NCI-H146 treated with DMSO at 0.1 percent for 48 hours (cell line): ENCODE data around the gene EFNA5.
"Not testable (repeated sequence)": the region's sequence is repeated elsewhere in the genome, so short reads cannot be mapped to it uniquely, and the experiment has no call there.

Experiments used
- DNase-seq: peaks from one replicate; lab custom pipeline; 2025; ENCODE audit not compliant: unreplicated experiment; lab: John Stamatoyannopoulos, UW

The EFNA5 gene

GRCh38 chr5:107437154-107437553, 233.6 kb downstream of the EFNA5 start:
- DNase-seq = no peak

GRCh38 chr5:107436201-107436600, 234.5 kb downstream of the EFNA5 start:
- DNase-seq = no peak

DNA sequence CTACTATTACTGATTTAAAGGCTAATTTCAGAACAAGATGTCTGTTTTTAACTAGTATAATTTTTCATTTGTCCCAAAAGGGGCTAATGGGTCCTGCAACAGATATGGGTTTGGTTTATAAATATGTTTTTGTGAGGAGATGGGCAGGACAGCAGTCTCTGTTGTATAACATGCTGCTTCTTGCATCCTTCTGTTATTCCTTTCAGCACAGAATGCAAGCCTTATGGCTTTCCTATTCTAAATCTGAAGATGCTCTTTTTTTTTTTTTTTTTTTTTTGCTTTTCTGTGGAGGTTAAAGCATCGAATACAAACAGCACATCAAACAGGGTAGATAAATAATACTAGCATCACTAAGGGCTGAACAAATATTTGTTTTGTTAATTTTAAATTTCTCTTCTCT, 235.7 kb downstream of the EFNA5 start:
- DNase-seq = no peak

GRCh38 chr5:107433646-107434045, 237.1 kb downstream of the EFNA5 start:
- DNase-seq = not testable (repeated sequence)

GRCh38 chr5:107431998-107432397, 238.7 kb downstream of the EFNA5 start:
- DNase-seq = no peak

- DNase-seq = no peak
These were observed 239.2 kb downstream of the EFNA5 start for GRCh38 chr5:107431536-107431935.

DNA sequence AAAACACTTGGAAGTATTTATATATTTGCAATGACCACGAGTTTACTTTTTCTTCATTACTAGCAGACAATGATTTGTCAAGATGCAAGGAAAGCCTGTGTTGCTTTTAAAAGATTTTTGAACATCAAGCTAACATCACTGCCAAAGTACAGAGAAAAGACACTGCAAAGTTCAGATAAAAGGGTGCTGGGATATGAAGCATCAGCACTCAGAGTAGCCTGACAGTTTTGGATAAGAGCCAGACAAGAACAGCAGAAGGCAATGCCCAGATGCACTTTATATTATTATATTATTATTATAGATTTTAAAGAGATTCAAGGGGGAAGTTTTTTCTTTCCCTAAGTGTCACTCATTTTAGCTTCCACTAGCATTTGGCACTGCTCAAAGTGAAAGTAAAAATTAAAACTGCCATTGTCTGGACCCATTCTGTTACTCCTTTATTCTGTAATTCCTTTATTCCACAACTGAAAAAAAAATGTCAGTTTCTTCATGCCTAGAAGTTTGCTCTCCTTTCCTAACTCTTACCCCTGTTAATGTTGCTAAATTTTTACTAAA, 240.6 kb downstream of the EFNA5 start:
- no peak for DNase-seq

- DNase-seq = no peak
These were observed 242.4 kb downstream of the EFNA5 start for GRCh38 chr5:107428303-107428813.

GRCh38 chr5:107426872-107427271, 243.9 kb downstream of the EFNA5 start:
- no peak for DNase-seq

GRCh38 chr5:107426209-107426608, 244.5 kb downstream of the EFNA5 start:
- no peak for DNase-seq

GRCh38 chr5:107425541-107426031, 245.2 kb downstream of the EFNA5 start:
- no peak for DNase-seq

DNA sequence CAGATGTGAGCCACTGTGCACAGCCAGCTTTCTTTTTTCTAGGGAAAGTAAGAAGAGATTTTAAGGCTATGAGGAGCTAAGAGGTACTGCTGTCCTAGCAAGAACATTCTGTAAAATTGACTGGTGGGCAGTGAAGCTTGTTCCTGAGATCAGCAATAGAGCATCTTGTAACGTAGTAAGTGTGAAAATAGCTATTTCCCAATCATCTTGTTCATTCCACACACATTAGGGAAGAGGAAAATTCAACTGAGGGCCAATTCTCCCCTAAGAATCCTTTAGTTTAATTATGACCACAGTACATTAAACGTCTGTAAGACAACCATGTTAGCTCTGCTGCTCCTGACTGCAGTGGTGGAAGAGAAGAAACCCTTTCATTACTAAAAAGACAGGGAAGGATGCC, 246.2 kb downstream of the EFNA5 start:
- no peak for DNase-seq

DNA sequence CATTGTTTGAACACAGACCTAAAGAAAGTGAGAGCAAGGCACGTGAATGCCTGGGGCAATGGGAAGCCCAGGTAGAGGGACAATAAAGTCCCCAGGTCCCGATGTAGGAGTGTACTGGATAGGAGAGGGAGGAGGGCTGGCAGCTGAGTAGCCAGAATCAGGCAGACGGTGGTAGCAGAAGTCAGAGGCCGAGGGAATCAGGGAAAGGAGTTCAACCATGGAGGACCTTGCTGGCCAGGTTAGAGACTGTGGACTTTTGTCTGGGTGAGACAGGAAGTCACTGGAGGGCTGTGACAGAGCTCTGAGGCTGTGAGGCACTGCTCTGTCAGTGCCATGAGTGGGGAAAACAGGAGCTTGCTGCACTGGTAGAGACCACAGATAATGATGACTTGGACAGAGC, 248.2 kb downstream of the EFNA5 start:
- peak; percentile 39 for DNase-seq

DNA sequence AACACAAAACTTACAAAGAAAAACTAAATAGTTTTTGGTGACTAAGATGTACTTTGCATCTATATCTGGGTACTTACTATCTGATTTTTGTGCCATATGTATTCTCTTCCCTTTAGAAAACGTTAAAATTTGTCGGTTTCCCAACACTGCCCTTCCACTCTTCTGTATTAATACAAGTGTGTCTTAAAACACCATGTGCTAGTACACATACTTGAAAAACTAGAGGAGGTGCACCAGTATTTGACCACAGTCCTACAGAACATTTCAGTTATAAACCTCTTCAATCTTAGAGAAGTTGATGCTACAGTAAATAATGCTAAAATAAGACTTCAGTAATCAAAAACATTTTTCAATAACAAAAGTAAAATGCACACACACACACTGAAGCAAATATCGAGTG, 251.2 kb downstream of the EFNA5 start:
- no peak for DNase-seq

- no peak for DNase-seq
These were observed 251.8 kb downstream of the EFNA5 start for GRCh38 chr5:107418902-107419301.

- DNase-seq = no peak
These were observed 252.7 kb downstream of the EFNA5 start for GRCh38 chr5:107418071-107418470.

- DNase-seq = no peak
These were observed 255.0 kb downstream of the EFNA5 start for GRCh38 chr5:107415762-107416161.

GRCh38 chr5:107414802-107415201, 255.9 kb downstream of the EFNA5 start:
- no peak for DNase-seq

- no peak for DNase-seq
These were observed 257.0 kb downstream of the EFNA5 start for GRCh38 chr5:107413754-107414153.

DNA sequence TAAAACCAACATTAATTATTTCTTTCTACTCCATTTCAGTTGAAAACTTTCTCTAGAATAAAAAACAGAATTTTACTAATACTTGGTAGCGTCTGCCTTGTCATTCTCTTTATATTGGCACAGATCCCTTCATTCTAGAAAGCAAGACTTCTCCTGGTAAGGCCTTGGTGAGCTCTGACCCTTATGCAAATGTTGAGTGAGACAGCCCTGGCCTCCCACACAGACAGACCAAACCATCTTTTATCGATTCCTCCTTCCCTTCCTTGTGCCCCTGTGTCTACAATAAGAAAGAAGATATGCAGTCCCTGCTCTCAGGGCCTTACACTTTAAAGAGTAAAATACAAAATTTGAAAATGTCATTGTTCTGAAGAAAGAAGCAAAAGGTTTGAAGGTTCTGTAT, 262.2 kb downstream of the EFNA5 start:
- DNase-seq = no peak

- DNase-seq = no peak
These were observed 262.9 kb downstream of the EFNA5 start for GRCh38 chr5:107407713-107408298.

DNA sequence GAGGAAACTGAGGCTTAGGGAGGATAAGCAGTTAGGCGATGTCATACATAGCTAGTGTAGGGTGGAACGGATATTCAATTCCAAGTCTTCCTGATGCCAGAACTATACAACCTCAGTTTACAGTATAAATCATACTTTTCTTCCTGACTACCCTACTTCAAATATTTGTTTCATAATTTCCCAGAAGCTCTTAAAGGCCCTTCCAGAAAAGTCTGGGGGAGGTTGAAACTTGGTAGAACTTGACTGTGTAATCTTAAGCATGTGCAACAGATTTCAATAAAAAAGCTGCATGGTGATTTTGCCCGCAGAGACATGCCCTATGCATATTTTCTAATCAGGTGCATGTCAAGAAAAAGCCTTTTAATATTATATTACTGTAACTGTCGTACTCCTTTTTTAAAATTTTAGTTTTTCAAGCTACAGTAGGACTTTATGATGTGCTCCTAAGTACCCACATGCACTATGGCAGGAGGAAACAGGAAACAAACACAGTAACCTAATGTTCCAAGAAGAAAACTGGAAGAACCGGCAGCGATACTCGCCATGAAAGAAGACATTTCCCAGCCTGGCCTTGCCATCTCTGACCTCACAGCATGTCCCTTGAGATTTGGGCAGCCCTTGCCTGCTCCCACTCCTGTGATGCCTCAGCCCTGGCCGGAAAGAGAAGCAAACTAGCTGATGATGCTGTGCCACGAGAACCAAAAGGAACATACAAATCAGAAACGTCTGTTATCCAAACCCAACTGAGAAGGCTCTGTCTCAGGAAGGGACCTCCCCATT, 266.0 kb downstream of the EFNA5 start:
- DNase-seq = no peak
